Keratinocyte (primary cell): ENCODE results near the gene CFAP61. TPM values are rescaled to one million over a fixed set of nuclear protein-coding genes. Genes with fewer than 3 reads are reported as not detected.

Experiments used
- DNase-seq: peaks from one replicate; pipeline ENCODE4 v3.0.0-alpha.2; 2011; ENCODE audit warnings: low read depth, missing footprints, low spot score
- FAIRE-seq: peaks from 2 replicates; lab custom pipeline; 2011; peaks lifted over from hg19 to GRCh38; lab: Jason Lieb, UNC
- H2AFZ ChIP-seq: 2 replicates; pipeline ENCODE4 v1.6.0; 2012; ENCODE audit warnings: low read length, control low read depth, inconsistent platforms; ENCODE audit not compliant: control insufficient read depth
- H3K27ac ChIP-seq: 2 replicates; pipeline ENCODE4 v1.5.1; 2011; ENCODE audit warnings: low read length; ENCODE audit not compliant: control insufficient read depth, insufficient read depth
- H3K27me3 ChIP-seq: 3 replicates; pipeline ENCODE4 v1.6.0; 2011; ENCODE audit warnings: low read length; ENCODE audit not compliant: control insufficient read depth, insufficient read depth; ENCODE audit errors: extremely low read depth
- H3K36me3 ChIP-seq, 2 experiments: 2 replicates in 1 of 2; 3 replicates in 1 of 2; pipeline ENCODE4 v1.5.1; 2011; ENCODE audit warnings: low read length in 2 of 2, mild to moderate bottlenecking in 1 of 2; ENCODE audit not compliant: control insufficient read depth in 2 of 2, insufficient read depth in 2 of 2; ENCODE audit errors: extremely low read depth in 1 of 2
- H3K4me1 ChIP-seq: 3 replicates; pipeline ENCODE4 v1.5.1; 2011; ENCODE audit warnings: low read length; ENCODE audit not compliant: control insufficient read depth, insufficient read depth; ENCODE audit errors: extremely low read depth
- H3K4me2 ChIP-seq: 3 replicates; pipeline ENCODE4 v1.6.0; 2011; ENCODE audit warnings: low read depth, low read length; ENCODE audit not compliant: control insufficient read depth, insufficient read depth; ENCODE audit errors: extremely low read depth
- H3K4me3 ChIP-seq, 3 experiments: fragments of 200-600 bp in 1 of 3; sonication (generic) in 1 of 3; 2 replicates in 2 of 3; 3 replicates in 1 of 3; pipeline ENCODE4 v1.5.1; 2011 to 2016; ENCODE audit warnings: low read length in 3 of 3, mild to moderate bottlenecking in 3 of 3, control low read depth in 2 of 3, inconsistent platforms in 1 of 3, low read depth in 1 of 3, mixed read lengths in 1 of 3, mixed run types in 1 of 3, moderate library complexity in 1 of 3; ENCODE audit not compliant: control insufficient read depth in 2 of 3, insufficient read depth in 2 of 3; ENCODE audit errors: extremely low read depth in 1 of 3
- H3K79me2 ChIP-seq: 2 replicates; pipeline ENCODE4 v1.6.0; 2012; ENCODE audit warnings: low read length; ENCODE audit not compliant: control insufficient read depth, insufficient read depth
- H3K9ac ChIP-seq: 3 replicates; pipeline ENCODE4 v1.6.0; 2011; ENCODE audit warnings: low read length; ENCODE audit not compliant: control insufficient read depth, insufficient read depth; ENCODE audit errors: extremely low read depth
- H3K9me1 ChIP-seq: 3 replicates; pipeline ENCODE4 v1.6.0; 2011; ENCODE audit warnings: low read length; ENCODE audit not compliant: control insufficient read depth, insufficient read depth; ENCODE audit errors: extremely low read depth
- H3K9me3 ChIP-seq: 2 replicates; pipeline ENCODE4 v1.5.1; 2012; ENCODE audit warnings: low read depth, low read length; ENCODE audit not compliant: control insufficient read depth
- H4K20me1 ChIP-seq: 3 replicates; pipeline ENCODE4 v1.6.0; 2011; ENCODE audit warnings: low read length; ENCODE audit not compliant: control insufficient read depth, insufficient read depth; ENCODE audit errors: extremely low read depth
- EZH2 ChIP-seq: IDR thresholded peaks from one replicate; pipeline ENCODE4 v1.6.1; 2012; ENCODE audit warnings: inconsistent platforms, mild to moderate bottlenecking, low read length, moderate library complexity
- dilution Hi-C: fragments of 300-500 bp; cut with MboI; formaldehyde crosslinking; loops from one replicate; pipeline ENCODE4 v1.7.0; 2020; ENCODE audit warnings: low sequenced_read_pairs; ENCODE audit not compliant: extremely low pct_ligation_motif_present
- polyA plus RNA-seq, 5 experiments: library from polyadenylated mRNA; depleted of rRNA in 3 of 5; stranded (reverse) in 3 of 5; stranded (forward) in 1 of 5; unstranded in 1 of 5; fragments of >200 nt; gene quantifications; 1 replicate in 1 of 5; 2 replicates in 3 of 5; 3 replicates in 1 of 5; pipeline versions ENCODE4 v1.2.1 to v1.2.3, GENCODE V29; 2011 to 2012; ENCODE audit warnings: missing spikeins in 2 of 5, low read depth in 1 of 5, low replicate concordance in 1 of 5
- TF ChIP-seq, protein P1 (sequence below), 3 experiments: IDR thresholded peaks in 1 of 3; conservative IDR thresholded peaks in 1 of 3; optimal IDR thresholded peaks in 1 of 3; 2 replicates in 2 of 3; 3 replicates in 1 of 3; pipeline versions ENCODE3 to v1.5.1; 2011; ENCODE audit warnings: low read length in 3 of 3, mild to moderate bottlenecking in 3 of 3, moderate library complexity in 2 of 3, control low read depth in 1 of 3, inconsistent platforms in 1 of 3; ENCODE audit not compliant: insufficient read depth in 2 of 3; ENCODE audit errors: extremely low read depth in 1 of 3

The CFAP61 gene
- polyA plus RNA-seq, 1 donor (not counting 4 experiments of a cell fraction or from before 2014, with no cell fraction given) = 0.25 TPM

DNA sequence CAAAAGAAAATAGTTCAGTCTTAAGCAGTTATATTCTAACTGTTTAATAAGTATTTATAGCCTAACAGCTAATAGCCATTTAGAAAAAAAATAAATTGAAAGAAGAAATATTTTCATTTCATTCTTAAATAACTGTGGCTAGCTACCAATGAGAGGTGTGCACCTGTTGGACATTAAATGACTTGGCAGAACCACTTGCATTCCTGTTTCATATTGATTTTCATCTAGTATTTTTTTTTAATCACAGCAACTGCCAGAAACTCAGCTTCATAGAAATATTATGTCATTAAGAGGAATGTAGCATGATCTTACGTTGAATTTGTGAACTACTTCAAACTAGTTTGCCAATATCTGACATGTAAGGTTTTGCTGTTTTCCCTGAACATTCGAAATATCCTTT, 25.0 kb upstream of the CFAP61 start:
- no peaks in the 10 kb centered on the region for H3K4me1 ChIP-seq
- no peaks in the 10 kb centered on the region for H4K20me1 ChIP-seq
- no peak overlapping the region for H3K4me3 ChIP-seq
- peaks cover 16 to 29% of the 10 kb centered on the region in 2 experiments for H3K36me3 ChIP-seq
- H3K9me3 ChIP-seq = no peaks in the 10 kb centered on the region
- H3K79me2 ChIP-seq = peaks cover 63% of the 10 kb centered on the region
- H3K9me1 ChIP-seq = no peaks in the 10 kb centered on the region
- dilution Hi-C loops = no loop called here
- no peak for TF ChIP-seq EZH2
- TF ChIP-seq, protein P1, sequence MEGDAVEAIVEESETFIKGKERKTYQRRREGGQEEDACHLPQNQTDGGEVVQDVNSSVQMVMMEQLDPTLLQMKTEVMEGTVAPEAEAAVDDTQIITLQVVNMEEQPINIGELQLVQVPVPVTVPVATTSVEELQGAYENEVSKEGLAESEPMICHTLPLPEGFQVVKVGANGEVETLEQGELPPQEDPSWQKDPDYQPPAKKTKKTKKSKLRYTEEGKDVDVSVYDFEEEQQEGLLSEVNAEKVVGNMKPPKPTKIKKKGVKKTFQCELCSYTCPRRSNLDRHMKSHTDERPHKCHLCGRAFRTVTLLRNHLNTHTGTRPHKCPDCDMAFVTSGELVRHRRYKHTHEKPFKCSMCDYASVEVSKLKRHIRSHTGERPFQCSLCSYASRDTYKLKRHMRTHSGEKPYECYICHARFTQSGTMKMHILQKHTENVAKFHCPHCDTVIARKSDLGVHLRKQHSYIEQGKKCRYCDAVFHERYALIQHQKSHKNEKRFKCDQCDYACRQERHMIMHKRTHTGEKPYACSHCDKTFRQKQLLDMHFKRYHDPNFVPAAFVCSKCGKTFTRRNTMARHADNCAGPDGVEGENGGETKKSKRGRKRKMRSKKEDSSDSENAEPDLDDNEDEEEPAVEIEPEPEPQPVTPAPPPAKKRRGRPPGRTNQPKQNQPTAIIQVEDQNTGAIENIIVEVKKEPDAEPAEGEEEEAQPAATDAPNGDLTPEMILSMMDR (optimal IDR thresholded peaks at IDR 0.05 in 1 of 3, IDR thresholded peaks at IDR 0.05 in 1 of 3, conservative IDR thresholded peaks at IDR 0.05 in 1 of 3; ENCODE audit: extremely low read depth in 1 of 3, insufficient read depth in 2 of 3, low read length in 3 of 3) = no peak
- no peak overlapping the region for H2AFZ ChIP-seq
- no peaks in the 10 kb centered on the region for H3K27me3 ChIP-seq
- DNase-seq (no peak), FAIRE-seq (no peak)
- no peak overlapping the region for H3K9ac ChIP-seq
- H3K4me2 ChIP-seq = no peak overlapping the region
- no peak overlapping the region for H3K27ac ChIP-seq

DNA sequence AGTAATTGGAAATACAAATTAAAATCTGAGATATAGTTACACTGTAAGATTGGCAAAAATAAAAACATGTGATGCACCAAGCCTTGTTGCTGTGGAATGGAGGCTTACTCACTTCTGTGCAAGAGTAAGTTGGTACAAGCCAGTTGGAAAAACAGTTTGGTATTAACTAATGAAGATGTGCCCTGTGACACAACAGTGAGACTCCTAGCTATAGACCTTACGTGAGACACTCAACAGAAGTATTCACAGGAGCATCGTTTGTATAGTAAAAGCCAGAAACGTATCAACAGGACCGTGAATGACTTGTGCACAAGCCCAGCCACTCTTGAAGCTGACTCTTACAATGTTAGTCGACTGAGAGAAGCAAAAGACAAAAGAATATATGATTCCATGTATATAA, 20.5 kb upstream of the CFAP61 start:
- Histone ChIP-seq H3K27ac (no peak overlapping the region), H3K9ac (no peak overlapping the region), H3K9me1 (no peaks in the 10 kb centered on the region), H3K36me3 (peaks cover 21 to 25% of the 10 kb centered on the region in 2 experiments), H3K4me1 (no peaks in the 10 kb centered on the region), H3K27me3 (no peaks in the 10 kb centered on the region), H2AFZ (no peak overlapping the region), H3K4me3 (no peak overlapping the region), H3K4me2 (no peak overlapping the region), H4K20me1 (no peaks in the 10 kb centered on the region), H3K79me2 (peaks cover 20% of the 10 kb centered on the region), H3K9me3 (no peaks in the 10 kb centered on the region)
- TF ChIP-seq EZH2 = no peak
- TF ChIP-seq, protein P1 (optimal IDR thresholded peaks at IDR 0.05 in 1 of 3, IDR thresholded peaks at IDR 0.05 in 1 of 3, conservative IDR thresholded peaks at IDR 0.05 in 1 of 3; ENCODE audit: extremely low read depth in 1 of 3, insufficient read depth in 2 of 3, low read length in 3 of 3) = no peak
- dilution Hi-C loops = no loop called here
- FAIRE-seq = no peak
- no peak for DNase-seq
